Subcutaneous adipose tissue (tissue), 4 donors: Measurements from ENCODE around the gene CCL4L2. TPM values are rescaled to one million over a fixed set of nuclear protein-coding genes. Genes with fewer than 3 reads are reported as not detected.

Source experiments
- total RNA-seq, 4 donors: library from RNA; depleted of rRNA; stranded (reverse); fragments of >200 nt; gene quantifications; one replicate each; pipeline ENCODE4 v1.1.0, GENCODE V29; 2016
- TF ChIP-seq, protein P1 (sequence below): fragments of 450-650 bp; IDR thresholded peaks from one replicate; pipeline ENCODE4 v1.5.1; 2016; ENCODE audit warnings: low read depth, mild to moderate bottlenecking, control low read depth, antibody characterized with exemption, moderate library complexity

Gene CCL4L2
- total RNA-seq, 4 donors from 2014 or later = not detected

DNA sequence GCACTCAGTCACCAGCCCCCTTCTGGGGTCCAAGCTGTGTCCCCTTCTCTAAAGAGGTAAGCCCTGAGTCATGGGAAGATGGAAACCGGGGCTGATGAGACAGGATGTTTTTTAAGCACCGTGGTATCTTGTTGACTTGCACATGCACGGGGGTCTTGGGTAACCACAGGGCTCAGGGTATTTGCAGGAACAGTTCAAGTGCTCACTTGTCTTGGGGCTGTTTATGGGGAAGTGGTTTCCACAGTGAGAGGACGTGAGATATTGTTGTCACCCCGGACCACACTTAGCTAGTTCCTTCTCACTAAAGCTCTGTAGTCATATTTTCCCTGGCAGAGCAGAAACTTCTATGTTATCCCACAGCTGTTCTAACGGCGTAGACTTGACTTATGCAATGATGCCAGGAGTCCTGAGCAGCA, 22.0 kb upstream of the CCL4L2 start:
- TF ChIP-seq, protein P1, sequence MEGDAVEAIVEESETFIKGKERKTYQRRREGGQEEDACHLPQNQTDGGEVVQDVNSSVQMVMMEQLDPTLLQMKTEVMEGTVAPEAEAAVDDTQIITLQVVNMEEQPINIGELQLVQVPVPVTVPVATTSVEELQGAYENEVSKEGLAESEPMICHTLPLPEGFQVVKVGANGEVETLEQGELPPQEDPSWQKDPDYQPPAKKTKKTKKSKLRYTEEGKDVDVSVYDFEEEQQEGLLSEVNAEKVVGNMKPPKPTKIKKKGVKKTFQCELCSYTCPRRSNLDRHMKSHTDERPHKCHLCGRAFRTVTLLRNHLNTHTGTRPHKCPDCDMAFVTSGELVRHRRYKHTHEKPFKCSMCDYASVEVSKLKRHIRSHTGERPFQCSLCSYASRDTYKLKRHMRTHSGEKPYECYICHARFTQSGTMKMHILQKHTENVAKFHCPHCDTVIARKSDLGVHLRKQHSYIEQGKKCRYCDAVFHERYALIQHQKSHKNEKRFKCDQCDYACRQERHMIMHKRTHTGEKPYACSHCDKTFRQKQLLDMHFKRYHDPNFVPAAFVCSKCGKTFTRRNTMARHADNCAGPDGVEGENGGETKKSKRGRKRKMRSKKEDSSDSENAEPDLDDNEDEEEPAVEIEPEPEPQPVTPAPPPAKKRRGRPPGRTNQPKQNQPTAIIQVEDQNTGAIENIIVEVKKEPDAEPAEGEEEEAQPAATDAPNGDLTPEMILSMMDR = no peak

GRCh38 chr17:36193216-36193775, 17.6 kb upstream of the CCL4L2 start:
- TF ChIP-seq, protein P1 = no peak

- TF ChIP-seq, protein P1 = no peak
Measured at GRCh38 chr17:36195434-36196130, 15.3 kb upstream of the CCL4L2 start.

DNA sequence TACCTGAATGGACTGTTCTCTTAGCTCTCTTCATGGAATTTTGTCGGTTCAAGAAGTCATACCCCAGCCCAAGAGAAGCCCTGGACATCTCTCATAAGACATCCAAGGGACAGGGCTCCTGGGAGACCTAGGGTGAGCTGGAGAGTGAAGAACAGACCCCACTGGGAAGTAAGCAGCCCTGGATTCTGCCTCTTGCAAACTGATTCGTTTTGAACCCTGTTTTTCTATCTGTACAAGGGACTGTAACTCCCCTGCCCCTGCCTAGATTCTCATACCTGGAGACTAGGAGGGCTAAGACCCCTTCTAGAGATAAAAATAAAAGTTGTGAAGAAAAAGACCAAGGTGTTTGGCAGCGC, 14.8 kb upstream of the CCL4L2 start:
- TF ChIP-seq, protein P1 = no peak

GRCh38 chr17:36197387-36197703, 13.5 kb upstream of the CCL4L2 start:
- TF ChIP-seq, protein P1 = no peak

DNA sequence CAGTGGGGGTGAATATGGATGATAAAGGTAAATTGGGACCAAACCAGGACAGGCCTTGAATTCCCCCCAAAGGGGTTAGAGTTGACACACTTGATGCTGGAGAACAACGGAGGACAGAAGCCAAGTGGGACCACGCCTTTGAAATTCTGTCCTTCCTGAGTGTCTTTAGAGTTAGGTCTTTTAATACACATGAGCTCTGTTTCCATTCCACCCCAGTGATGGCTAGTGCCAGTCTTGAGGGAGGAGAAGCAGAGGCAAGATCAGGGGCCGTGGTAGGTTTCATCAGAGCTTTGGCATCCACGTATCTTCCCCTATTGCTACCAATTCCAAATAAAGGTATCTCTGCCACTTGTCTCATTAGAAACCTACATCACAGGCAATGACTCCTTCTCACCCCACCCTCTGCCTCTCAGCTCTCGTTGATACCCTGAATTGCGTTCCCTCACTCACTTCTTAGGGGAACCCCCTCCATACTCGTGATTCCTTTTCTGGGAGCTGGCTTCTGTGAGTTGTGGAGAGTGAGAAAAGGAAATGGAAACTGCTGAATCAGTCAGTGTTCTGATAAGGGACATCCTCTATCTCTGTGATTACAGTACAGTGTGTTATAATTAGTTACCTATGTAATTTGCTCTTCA, 11.9 kb upstream of the CCL4L2 start:
- TF ChIP-seq, protein P1 = no peak

- TF ChIP-seq, protein P1 = no peak
Measured at GRCh38 chr17:36203335-36203734, 7.5 kb upstream of the CCL4L2 start.
